Measurements from ENCODE around the gene TMCC2. TPM values are rescaled to one million over a fixed set of nuclear protein-coding genes. Genes with fewer than 3 reads are reported as not detected.
A peak's percentile ranks its signal among the peaks of the same experiment; 100 is the strongest.

Gene TMCC2
- total RNA-seq, 1 donor from 2014 or later, result 6.2 TPM

GRCh38 chr1:205316161-205316566, 88.4 kb downstream of the TMCC2 start:
- TF ChIP-seq CTCF (conservative IDR thresholded peaks at IDR 0.05), result no peak
- Mint-ChIP-seq H3K4me3 (peak overlapping the region; percentile 50), H3K4me1 (ENCODE audit: unreplicated experiment) (peaks cover 62% of the 10 kb centered on the region), H3K27me3 (peaks cover 6% of the 10 kb centered on the region), H3K36me3 (peaks cover 9% of the 10 kb centered on the region), H3K27ac (peak overlapping the region; percentile 64), H3K9me3 (no peaks in the 10 kb centered on the region)
- no peak for DNase-seq (ENCODE audit: extremely low spot score, unreplicated experiment)

GRCh38 chr1:205317311-205317917, 89.7 kb downstream of the TMCC2 start:
- Mint-ChIP-seq H3K27me3 (peaks cover 6% of the 10 kb centered on the region), H3K27ac (peak overlapping the region; percentile 80), H3K4me3 (peak overlapping the region; percentile 98), H3K9me3 (no peaks in the 10 kb centered on the region), H3K36me3 (peaks cover 9% of the 10 kb centered on the region), H3K4me1 (ENCODE audit: unreplicated experiment) (peaks cover 65% of the 10 kb centered on the region)
- no peak for DNase-seq (ENCODE audit: extremely low spot score, unreplicated experiment)
- no peak for TF ChIP-seq CTCF (conservative IDR thresholded peaks at IDR 0.05)

- H3K27ac Mint-ChIP-seq, result peak overlapping the region; percentile 76
- no peak for DNase-seq (ENCODE audit: extremely low spot score, unreplicated experiment)
- H3K27me3 Mint-ChIP-seq, result peaks cover 6% of the 10 kb centered on the region
- TF ChIP-seq CTCF (conservative IDR thresholded peaks at IDR 0.05), result no peak
- no peaks in the 10 kb centered on the region for H3K9me3 Mint-ChIP-seq
- peak overlapping the region; percentile 98 for H3K4me3 Mint-ChIP-seq
- H3K4me1 Mint-ChIP-seq (ENCODE audit: unreplicated experiment), result peaks cover 58% of the 10 kb centered on the region
- H3K36me3 Mint-ChIP-seq, result peaks cover 9% of the 10 kb centered on the region
Measured at GRCh38 chr1:205318231-205318991, 90.7 kb downstream of the TMCC2 start.

GRCh38 chr1:205319081-205320018, 91.6 kb downstream of the TMCC2 start:
- peaks cover 6% of the 10 kb centered on the region for H3K27me3 Mint-ChIP-seq
- peak overlapping the region; percentile 98 for H3K4me3 Mint-ChIP-seq
- no peak for DNase-seq (ENCODE audit: extremely low spot score, unreplicated experiment)
- peaks cover 50% of the 10 kb centered on the region for H3K4me1 Mint-ChIP-seq (ENCODE audit: unreplicated experiment)
- peak overlapping the region; percentile 88 for H3K27ac Mint-ChIP-seq
- no peaks in the 10 kb centered on the region for H3K9me3 Mint-ChIP-seq
- TF ChIP-seq CTCF (conservative IDR thresholded peaks at IDR 0.05), result no peak
- H3K36me3 Mint-ChIP-seq, result peaks cover 9% of the 10 kb centered on the region

- peaks cover 9% of the 10 kb centered on the region for H3K27me3 Mint-ChIP-seq
- peak; percentile 94 for DNase-seq (ENCODE audit: extremely low spot score, unreplicated experiment)
- no peaks in the 10 kb centered on the region for H3K9me3 Mint-ChIP-seq
- H3K36me3 Mint-ChIP-seq, result peaks cover 9% of the 10 kb centered on the region
- peaks cover 47% of the 10 kb centered on the region for H3K4me1 Mint-ChIP-seq (ENCODE audit: unreplicated experiment)
- peak within 1 kb of the TSS; percentile 98 for H3K4me3 Mint-ChIP-seq
- peak; percentile 43 for TF ChIP-seq CTCF (conservative IDR thresholded peaks at IDR 0.05)
- peak within 1 kb of the TSS; percentile 87 for H3K27ac Mint-ChIP-seq
Measured at GRCh38 chr1:205321162-205321958, 93.6 kb downstream of the TMCC2 start, which contains the start of gene NUAK2. TSS of gene NUAK2 (minus strand) at chr1:205321745. CDS start at chr1:205321628, 117 bp downstream.
